SH-SY5Y (cell line): Measurements from ENCODE around the gene CITED2.

ENCODE experiments used
- GATA2 ChIP-seq: IDR thresholded peaks from 2 replicates; pipeline ENCODE4 v1.6.1; 2011; ENCODE audit warnings: mild to moderate bottlenecking, low read depth, low read length
- GATA3 ChIP-seq: IDR thresholded peaks from 2 replicates; pipeline ENCODE4 v1.6.1; 2011; ENCODE audit warnings: low read depth, mild to moderate bottlenecking, low read length, moderate library complexity

Gene CITED2

DNA sequence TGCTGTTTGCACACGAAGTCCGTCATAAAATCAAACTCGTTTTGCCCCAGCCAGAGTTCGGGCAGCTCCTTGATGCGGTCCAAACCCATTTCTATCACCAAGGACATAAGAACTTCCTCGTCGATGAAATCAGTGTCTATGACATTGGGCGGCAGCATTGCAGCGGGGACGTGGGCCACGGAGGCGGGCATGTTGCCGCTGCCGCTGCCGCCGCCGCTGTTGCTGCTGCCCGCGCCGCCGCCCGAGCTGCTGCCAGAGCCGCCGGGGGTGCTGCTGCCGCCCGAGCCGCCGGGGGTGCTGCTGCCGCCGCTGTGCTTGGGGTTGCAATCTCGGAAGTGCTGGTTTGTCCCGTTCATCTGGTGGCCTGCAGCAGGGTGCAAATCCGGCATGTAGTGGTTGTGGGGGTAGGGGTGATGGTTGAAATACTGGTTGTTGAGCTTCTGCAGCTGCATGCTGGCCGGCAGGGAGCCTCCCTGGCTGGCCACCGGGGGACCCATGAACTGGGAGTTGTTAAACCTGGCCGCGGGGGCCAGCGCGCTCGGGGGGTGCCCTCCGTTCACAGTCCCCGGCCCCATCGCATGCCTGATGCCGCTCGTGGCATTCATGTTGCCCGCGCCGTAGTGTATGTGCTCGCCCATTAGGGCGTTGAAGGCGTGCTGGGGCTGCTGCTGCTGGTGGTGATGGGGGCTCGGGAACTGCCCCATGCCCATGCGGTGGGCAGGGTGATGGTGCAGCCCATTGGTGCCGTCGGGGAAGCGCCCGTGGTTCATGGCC lies 1.1 kb downstream of the CITED2 start:
- no peak for TF ChIP-seq GATA3
- TF ChIP-seq GATA2 = no peak

GRCh38 chr6:139372326-139373153 lies 1.9 kb downstream of the CITED2 start:
- TF ChIP-seq GATA3 (no peak), GATA2 (no peak)

GRCh38 chr6:139371421-139372203 lies 2.8 kb downstream of the CITED2 start:
- no peak for TF ChIP-seq GATA2
- TF ChIP-seq GATA3 = no peak

DNA sequence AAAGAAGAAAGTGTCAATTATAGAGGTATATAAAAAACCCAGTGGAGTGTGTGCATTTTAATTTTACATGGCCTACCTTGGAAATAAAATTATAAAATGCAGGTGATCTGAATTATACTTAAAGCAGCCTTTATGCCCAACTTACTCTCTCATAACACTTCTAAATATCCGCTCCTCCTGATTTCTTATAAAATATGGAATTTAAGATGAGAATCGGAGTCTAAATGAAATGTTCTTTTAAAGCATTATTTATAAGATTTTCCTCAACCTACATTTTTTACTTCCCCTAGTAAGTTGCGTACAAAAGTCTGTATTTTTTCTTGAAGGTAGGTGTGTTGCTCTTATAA lies 3.5 kb downstream of the CITED2 start:
- TF ChIP-seq GATA3 = no peak
- no peak for TF ChIP-seq GATA2

DNA sequence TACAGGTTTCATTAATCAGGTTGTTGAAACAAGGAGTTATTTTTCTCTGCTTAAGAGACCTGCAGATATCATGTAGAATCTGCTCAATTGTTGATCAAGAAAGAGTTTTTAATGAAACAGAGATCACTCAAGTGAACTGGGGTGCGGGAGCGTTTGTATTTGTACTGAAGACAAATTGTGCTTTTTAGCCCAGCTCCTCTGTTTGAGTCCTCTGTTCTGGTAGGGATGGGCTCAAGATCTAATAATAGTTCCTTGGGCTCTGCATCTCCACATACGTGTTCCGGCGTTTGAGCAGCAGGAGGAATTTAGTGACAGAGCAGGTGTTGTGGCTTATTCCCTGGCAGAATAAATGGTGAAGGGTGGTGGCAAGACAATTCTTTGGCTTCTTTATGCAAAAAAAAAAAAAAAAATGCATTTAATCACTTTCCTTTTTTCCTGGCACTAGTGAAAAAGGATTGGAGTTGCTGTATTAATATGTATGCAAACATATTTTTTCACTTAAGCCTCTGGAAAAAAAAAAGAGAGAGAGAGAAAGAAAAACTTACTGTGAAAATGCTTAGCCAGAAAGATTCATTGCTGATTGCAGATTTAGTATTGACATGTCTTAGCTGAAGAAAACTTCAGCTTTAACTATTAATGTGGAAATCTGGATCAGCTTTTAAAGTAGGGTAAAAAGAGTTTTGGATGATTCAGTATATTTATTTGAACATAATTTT lies 4.0 kb downstream of the CITED2 start:
- TF ChIP-seq GATA3 (no peak), GATA2 (no peak)

- TF ChIP-seq GATA2 (no peak), GATA3 (no peak)
These were observed 4.7 kb downstream of the CITED2 start for GRCh38 chr6:139369568-139370282.

- no peak for TF ChIP-seq GATA3
- TF ChIP-seq GATA2 = no peak
These were observed 5.4 kb downstream of the CITED2 start for GRCh38 chr6:139369068-139369467.

DNA sequence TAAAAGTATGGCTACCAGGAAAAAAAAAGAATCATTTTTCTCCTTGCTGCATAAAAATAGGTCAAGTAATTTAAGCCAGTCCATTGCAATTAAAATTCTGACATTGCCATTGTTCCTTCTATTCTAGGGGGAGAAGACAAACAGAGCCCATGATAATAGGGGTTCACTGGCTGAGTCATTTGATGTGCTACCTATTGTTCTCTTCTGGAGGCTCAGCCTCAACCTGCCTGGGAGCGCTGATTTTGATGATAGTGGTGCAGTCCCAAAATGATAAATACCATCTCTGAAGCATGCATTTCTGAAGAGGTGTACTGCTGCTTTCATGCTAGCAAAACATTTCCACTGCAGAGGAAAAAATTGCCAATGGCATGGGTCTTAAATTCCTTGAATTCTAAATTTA lies 5.8 kb downstream of the CITED2 start:
- TF ChIP-seq GATA3 (no peak), GATA2 (no peak)

DNA sequence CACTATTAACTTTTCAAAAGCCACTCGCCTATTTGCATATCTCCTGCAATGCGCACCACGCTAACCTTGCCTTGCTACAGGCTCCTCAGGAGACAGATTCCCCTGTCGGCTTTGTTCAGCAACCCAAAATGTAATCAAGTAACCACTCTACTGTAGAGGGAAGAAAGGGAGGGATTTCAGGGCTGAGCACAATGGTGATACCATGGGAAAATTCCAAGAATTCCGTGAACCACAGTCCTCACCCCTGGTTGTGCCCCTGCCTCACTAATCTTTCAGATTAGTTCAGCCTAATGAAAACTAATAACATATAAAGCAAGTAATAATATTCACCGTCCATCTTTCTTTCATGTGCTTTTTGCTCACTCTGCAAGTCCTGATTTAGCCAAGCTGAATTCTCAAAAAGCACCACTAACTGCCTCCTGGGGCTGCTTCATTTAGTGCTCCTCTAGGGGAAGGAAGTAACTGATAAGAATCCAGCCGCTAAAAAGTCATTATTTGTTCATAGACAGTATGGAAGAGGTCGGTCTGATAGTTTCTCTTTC lies 6.6 kb downstream of the CITED2 start:
- TF ChIP-seq GATA2 = no peak
- no peak for TF ChIP-seq GATA3

GRCh38 chr6:139364982-139365379 lies 9.5 kb downstream of the CITED2 start:
- no peak for TF ChIP-seq GATA3
- TF ChIP-seq GATA2 = no peak

DNA sequence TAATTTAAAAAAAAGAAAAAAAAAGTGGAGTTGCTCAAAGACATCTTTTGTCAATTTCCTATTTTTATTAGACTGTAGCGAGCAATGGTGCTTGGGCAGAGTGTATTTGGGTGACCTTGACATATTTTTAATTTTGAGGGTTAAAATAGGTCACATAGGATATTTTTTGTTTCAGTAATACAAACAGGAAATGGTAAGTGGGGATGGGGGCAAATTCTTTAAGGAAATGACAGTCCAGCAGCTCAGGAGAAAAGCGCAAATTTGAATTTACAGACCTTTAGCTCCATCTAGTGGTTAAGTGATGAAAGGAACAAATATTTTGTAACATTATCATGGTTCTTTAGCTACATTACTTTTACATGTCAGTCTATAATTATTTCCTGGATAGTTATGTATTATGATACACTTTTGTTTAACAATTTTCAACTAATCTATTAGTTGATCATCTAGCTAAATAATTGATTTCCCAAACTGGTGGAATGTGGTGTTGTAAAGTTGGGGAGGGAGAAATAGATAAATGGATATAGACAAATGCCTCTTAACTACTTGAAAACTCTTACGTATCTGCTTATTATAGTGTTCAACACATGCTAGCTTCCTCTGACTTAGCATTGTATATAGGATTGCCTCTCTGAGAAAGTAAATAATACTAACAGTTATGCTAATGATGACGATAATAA lies 10.0 kb downstream of the CITED2 start:
- TF ChIP-seq GATA3 = no peak
- no peak for TF ChIP-seq GATA2

- TF ChIP-seq GATA3 (no peak), GATA2 (no peak)
These were observed 13.2 kb downstream of the CITED2 start for GRCh38 chr6:139361211-139361610.
